Ascending aorta (tissue), 2 donors: ENCODE measurements around the gene SESN3. TPM values are rescaled to one million over a fixed set of nuclear protein-coding genes. Genes with fewer than 3 reads are reported as not detected.
"Not testable (repeated sequence)": the region's sequence is repeated elsewhere in the genome, so short reads cannot be mapped to it uniquely, and the experiment has no call there.

Experiments
- DNase-seq, 2 donors: peaks; one replicate each; pipeline ENCODE4 v3.0.0-alpha.2; 2019; ENCODE audit warnings: low spot score in 2 of 2
- H3K27ac ChIP-seq, 2 donors: fragments of 200-600 bp; sonication (generic); one replicate each; pipeline ENCODE4 v1.5.1; 2016 to 2017; ENCODE audit warnings: mild to moderate bottlenecking in 1 of 2
- H3K27me3 ChIP-seq: fragments of 200-600 bp; sonication (generic); one replicate; pipeline ENCODE4 v1.5.1; 2017
- H3K36me3 ChIP-seq, 2 donors: fragments of 200-600 bp; sonication (generic); one replicate each; pipeline ENCODE4 v1.5.1; 2016
- H3K4me1 ChIP-seq, 2 donors: fragments of 200-600 bp; sonication (generic); one replicate each; pipeline ENCODE4 v1.5.1; 2016 to 2017; ENCODE audit warnings: mild to moderate bottlenecking in 1 of 2
- H3K4me3 ChIP-seq, 2 donors: fragments of 200-600 bp; sonication (generic); one replicate each; pipeline ENCODE4 v1.5.1; 2016 to 2017; ENCODE audit warnings: mild to moderate bottlenecking in 1 of 2
- H3K9me3 ChIP-seq, 2 donors: fragments of 200-600 bp; sonication (generic); one replicate each; pipeline ENCODE4 v1.5.1; 2016
- intact Hi-C: fragments of 100-400 bp; cut with DNase I; formaldehyde crosslinking; loops from one replicate; pipeline ENCODE4 v1.15.1; 2023
- total RNA-seq: library from RNA; depleted of rRNA; stranded (reverse); fragments of >200 nt; gene quantifications from one replicate; pipeline ENCODE4 v1.1.0, GENCODE V29; 2016
- TF ChIP-seq, protein P1 (sequence below), 3 experiments: fragments of 200-600 bp in 2 of 3; fragments of 450-650 bp in 1 of 3; sonication (generic) in 2 of 3; IDR thresholded peaks; one replicate each; pipeline ENCODE4 v1.5.1; 2016 to 2019; ENCODE audit warnings: antibody characterized with exemption in 3 of 3, mild to moderate bottlenecking in 1 of 3, moderate library complexity in 1 of 3

SESN3 gene
- total RNA-seq, 1 donor from 2014 or later: 15.1 TPM

DNA sequence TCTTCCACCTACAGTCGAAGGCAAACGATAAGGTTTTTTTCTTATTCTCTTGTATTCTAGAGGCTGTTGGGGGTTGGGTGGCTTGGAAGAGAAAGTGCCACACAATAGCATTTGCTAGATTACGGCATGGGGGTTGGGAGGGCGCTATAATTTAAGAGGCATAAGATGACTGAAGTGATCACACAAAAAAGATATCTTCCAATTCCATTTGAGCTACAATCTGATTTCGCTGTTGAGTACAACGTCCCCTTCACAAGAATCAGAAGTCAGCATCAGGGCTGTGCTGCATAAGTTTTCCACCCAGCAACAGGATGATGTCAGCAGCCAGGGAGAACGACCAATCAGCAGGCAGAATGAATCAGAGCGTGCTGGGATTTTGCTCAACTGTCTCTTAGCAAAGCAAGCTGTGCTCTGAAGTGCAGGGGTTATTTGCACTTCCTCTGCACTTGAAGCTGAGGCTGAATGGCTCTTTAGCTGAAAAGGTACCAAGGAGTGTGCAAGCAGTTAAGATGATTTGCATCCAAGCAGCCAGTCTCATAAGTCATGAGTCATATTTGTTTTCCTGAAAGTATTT, 23.2 kb upstream of the SESN3 start:
- DNase-seq: peak; percentile 56 to 91
- Histone ChIP-seq H3K4me1 (peaks cover 0 to 3% of the 10 kb centered on the region in 2 donors), H3K4me3 (peak overlapping the region; percentile 46 to 49), H3K36me3 (no peaks in the 10 kb centered on the region), H3K27me3 (no peaks in the 10 kb centered on the region), H3K9me3 (no peaks in the 10 kb centered on the region), H3K27ac (peak overlapping the region in 1 of 2 donors; percentile 32)
- TF ChIP-seq, protein P1, sequence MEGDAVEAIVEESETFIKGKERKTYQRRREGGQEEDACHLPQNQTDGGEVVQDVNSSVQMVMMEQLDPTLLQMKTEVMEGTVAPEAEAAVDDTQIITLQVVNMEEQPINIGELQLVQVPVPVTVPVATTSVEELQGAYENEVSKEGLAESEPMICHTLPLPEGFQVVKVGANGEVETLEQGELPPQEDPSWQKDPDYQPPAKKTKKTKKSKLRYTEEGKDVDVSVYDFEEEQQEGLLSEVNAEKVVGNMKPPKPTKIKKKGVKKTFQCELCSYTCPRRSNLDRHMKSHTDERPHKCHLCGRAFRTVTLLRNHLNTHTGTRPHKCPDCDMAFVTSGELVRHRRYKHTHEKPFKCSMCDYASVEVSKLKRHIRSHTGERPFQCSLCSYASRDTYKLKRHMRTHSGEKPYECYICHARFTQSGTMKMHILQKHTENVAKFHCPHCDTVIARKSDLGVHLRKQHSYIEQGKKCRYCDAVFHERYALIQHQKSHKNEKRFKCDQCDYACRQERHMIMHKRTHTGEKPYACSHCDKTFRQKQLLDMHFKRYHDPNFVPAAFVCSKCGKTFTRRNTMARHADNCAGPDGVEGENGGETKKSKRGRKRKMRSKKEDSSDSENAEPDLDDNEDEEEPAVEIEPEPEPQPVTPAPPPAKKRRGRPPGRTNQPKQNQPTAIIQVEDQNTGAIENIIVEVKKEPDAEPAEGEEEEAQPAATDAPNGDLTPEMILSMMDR (IDR thresholded peaks at IDR 0.05): no peak
- intact Hi-C loops: loop anchor here (1.0 kb wide), 1 partner anchor 23 kb away; the partner anchor contains the start of gene SESN3

- Histone ChIP-seq H3K27me3 (no peaks in the 10 kb centered on the region), H3K27ac (no peak overlapping the region), H3K36me3 (no peaks in the 10 kb centered on the region), H3K4me3 (no peak overlapping the region), H3K9me3 (no peaks in the 10 kb centered on the region), H3K4me1 (peaks cover 0 to 3% of the 10 kb centered on the region in 2 donors)
- intact Hi-C loops: no loop called here
- no peak for DNase-seq
- TF ChIP-seq, protein P1 (IDR thresholded peaks at IDR 0.05): no peak
Observed at GRCh38 chr11:95253141-95253540, 22.1 kb upstream of the SESN3 start.

- TF ChIP-seq, protein P1 (IDR thresholded peaks at IDR 0.05): no peak
- intact Hi-C loops: no loop called here
- peaks cover 0 to 3% of the 10 kb centered on the region in 2 donors for H3K4me1 ChIP-seq
- no peaks in the 10 kb centered on the region for H3K9me3 ChIP-seq
- H3K27ac ChIP-seq: no peak overlapping the region
- no peak for DNase-seq
- H3K4me3 ChIP-seq: no peak overlapping the region
- H3K36me3 ChIP-seq: no peaks in the 10 kb centered on the region
- H3K27me3 ChIP-seq: no peaks in the 10 kb centered on the region
Observed at GRCh38 chr11:95252586-95252985, 21.6 kb upstream of the SESN3 start.

DNA sequence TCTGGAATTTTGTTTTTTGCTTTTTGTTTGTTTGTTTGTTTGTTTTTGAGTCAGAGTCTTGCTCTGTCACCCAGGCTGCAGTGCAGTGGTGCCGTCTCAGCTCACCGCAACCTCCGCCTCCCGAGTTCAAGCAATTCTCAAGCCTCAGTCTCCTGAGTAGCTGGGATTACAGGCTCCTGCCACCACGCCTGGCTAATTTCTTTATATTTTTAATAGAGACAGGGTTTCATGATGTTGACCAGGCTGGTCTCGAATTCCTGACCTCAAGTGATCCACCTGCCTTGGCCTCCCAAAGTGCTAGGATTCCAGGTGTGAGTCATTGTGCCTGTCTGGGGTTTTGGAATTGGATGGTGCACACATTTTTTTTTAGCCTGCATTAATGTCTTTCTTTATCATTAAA, 20.9 kb upstream of the SESN3 start:
- H3K4me1 ChIP-seq, H3K9me3 ChIP-seq, H3K27ac ChIP-seq, DNase-seq, H3K36me3 ChIP-seq, H3K27me3 ChIP-seq, H3K4me3 ChIP-seq, intact Hi-C loops: not testable (repeated sequence)

DNA sequence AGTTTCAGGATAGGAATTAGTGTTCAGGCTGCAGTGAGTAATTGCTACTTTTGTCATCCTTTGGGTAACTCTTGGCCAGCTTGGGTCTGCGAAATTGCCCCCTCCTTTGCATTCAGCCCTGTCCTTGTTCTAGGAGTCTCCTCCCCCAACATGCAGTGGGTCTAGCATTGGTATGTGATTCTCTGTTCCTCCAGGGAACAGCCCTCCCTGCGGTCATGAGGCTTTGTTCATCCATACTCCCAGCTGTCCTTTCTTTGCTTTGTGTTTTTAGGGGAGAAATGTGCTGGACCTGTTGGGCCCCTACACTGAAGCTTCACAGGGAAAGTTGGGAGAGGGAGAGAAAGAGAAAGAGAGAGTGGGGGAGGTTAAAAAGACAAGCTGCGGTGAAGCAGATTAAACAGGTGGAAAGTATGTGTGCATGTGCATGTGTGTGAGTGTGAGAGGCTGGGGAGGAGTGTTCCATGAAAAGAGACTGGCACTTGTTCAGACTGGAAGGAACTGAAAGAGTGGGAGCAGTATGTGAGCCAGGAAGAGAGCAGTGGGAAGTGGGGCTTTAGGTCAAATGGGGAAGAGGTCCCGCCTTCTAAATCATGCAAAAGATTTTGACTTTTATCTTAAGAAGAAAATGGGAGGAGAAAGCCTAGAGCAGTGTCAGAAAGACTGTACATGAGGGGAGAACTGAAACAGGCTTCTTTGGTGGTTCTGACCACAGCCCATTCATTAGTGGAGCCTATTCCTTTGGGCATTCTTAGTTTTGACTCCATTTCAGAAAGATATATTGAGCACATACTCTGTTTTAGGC, 17.9 kb upstream of the SESN3 start:
- H3K9me3 ChIP-seq: no peaks in the 10 kb centered on the region
- no peak for DNase-seq
- H3K36me3 ChIP-seq: no peaks in the 10 kb centered on the region
- no peak overlapping the region for H3K4me3 ChIP-seq
- intact Hi-C loops: no loop called here
- H3K4me1 ChIP-seq: peaks cover 0 to 3% of the 10 kb centered on the region in 2 donors
- no peaks in the 10 kb centered on the region for H3K27me3 ChIP-seq
- TF ChIP-seq, protein P1 (IDR thresholded peaks at IDR 0.05): no peak
- H3K27ac ChIP-seq: no peak overlapping the region

DNA sequence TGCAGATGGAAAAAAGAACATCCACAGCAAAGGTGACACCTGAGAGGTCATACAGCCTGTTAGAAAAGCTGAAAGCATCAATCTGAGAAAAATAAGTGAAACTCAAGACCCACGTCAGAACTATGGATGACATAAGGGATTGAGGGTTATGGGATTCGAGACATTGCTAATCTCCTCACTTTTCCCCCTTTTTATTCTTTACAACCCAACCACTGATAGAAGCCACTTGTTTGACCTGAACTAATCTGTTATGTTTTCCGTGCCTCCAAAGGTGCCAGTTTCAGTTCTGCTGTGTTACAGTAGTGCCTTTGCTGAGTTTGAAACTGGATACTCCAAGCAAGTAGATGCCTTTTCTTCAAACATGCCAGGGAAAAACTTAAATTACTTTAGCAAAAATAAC, 16.9 kb upstream of the SESN3 start:
- Histone ChIP-seq H3K27ac (no peak overlapping the region), H3K36me3 (no peaks in the 10 kb centered on the region), H3K4me1 (no peaks in the 10 kb centered on the region), H3K27me3 (no peaks in the 10 kb centered on the region), H3K4me3 (no peak overlapping the region), H3K9me3 (no peaks in the 10 kb centered on the region)
- TF ChIP-seq, protein P1 (IDR thresholded peaks at IDR 0.05): no peak
- DNase-seq: no peak
- intact Hi-C loops: no loop called here
